Measurements from ENCODE around the gene MDM4.

Gene MDM4

GRCh38 chr1:204578867-204579664 lies 62.9 kb downstream of the MDM4 start:
- H3K9me3 Mint-ChIP-seq, result no peaks in the 10 kb centered on the region
- peak overlapping the region; percentile 32 for H3K27ac Mint-ChIP-seq
- intact Hi-C loops (cut with micrococcal nuclease), result no loop called here
- no peaks in the 10 kb centered on the region for H3K27me3 Mint-ChIP-seq
- H3K4me3 Mint-ChIP-seq, result peak overlapping the region; percentile 49
- peaks cover 16% of the 10 kb centered on the region for H3K4me1 Mint-ChIP-seq (ENCODE audit: low read depth)
- H3K36me3 Mint-ChIP-seq (ENCODE audit: low read depth), result peaks cover 56% of the 10 kb centered on the region

- Mint-ChIP-seq H3K4me3 (no peak overlapping the region), H3K27me3 (no peaks in the 10 kb centered on the region), H3K27ac (no peak overlapping the region), H3K4me1 (ENCODE audit: low read depth) (peaks cover 16% of the 10 kb centered on the region), H3K36me3 (ENCODE audit: low read depth) (peaks cover 50% of the 10 kb centered on the region), H3K9me3 (no peaks in the 10 kb centered on the region)
- intact Hi-C loops (cut with micrococcal nuclease), result no loop called here
These were observed 63.5 kb downstream of the MDM4 start for GRCh38 chr1:204579681-204580080.

GRCh38 chr1:204580862-204581261 lies 64.7 kb downstream of the MDM4 start:
- intact Hi-C loops (cut with micrococcal nuclease), result no loop called here
- peaks cover 16% of the 10 kb centered on the region for H3K4me1 Mint-ChIP-seq (ENCODE audit: low read depth)

GRCh38 chr1:204581759-204582158 lies 65.6 kb downstream of the MDM4 start:
- Mint-ChIP-seq H3K4me1 (ENCODE audit: low read depth) (peaks cover 16% of the 10 kb centered on the region), H3K36me3 (ENCODE audit: low read depth) (peaks cover 39% of the 10 kb centered on the region), H3K9me3 (no peaks in the 10 kb centered on the region), H3K27me3 (no peaks in the 10 kb centered on the region), H3K4me3 (no peak overlapping the region), H3K27ac (no peak overlapping the region)
- intact Hi-C loops (cut with micrococcal nuclease), result no loop called here

More at GRCh38 chr1:204580862-204581261, 64.7 kb downstream of the MDM4 start:
- no peak overlapping the region for H3K27ac Mint-ChIP-seq
- no peaks in the 10 kb centered on the region for H3K9me3 Mint-ChIP-seq
- no peaks in the 10 kb centered on the region for H3K27me3 Mint-ChIP-seq
- peaks cover 48% of the 10 kb centered on the region for H3K36me3 Mint-ChIP-seq (ENCODE audit: low read depth)
- no peak overlapping the region for H3K4me3 Mint-ChIP-seq

DNA sequence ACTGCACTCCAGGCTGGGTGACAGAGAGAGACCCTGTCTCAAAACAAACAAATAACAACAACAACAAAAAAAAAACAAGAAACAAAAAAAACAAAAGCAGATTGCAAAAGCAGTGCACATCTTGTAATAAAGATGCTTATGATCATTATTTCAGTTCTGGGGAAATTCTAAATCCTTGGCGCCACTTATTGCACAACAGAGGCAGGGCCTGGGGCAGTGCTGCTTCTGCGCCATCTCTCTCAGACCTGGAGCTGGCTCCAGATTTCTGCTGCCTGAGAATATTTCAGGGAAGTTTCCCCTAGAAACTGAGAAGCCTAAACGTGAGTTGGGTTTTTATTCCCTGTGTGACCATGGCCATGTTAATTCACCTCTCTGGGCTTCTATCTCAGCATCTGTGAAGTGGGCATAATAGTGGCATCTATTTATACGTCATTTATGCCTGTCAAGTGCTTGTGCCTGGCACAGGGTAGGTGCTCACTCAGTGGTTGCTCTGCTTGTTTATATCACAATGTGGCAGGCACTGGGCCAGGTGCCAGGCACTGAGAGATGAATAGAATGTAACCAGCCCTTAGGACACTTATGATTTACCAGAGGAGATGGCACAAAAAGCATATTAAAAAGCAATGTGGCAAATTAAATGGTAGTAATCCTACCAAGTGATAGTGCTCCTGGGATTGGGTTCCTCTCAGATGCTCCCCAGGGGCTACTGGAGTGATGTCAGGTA lies 67.9 kb downstream of the MDM4 start:
- Mint-ChIP-seq H3K4me3 (no peak overlapping the region), H3K9me3 (no peaks in the 10 kb centered on the region), H3K27me3 (no peaks in the 10 kb centered on the region), H3K36me3 (ENCODE audit: low read depth) (peaks cover 43% of the 10 kb centered on the region), H3K4me1 (ENCODE audit: low read depth) (peaks cover 3% of the 10 kb centered on the region), H3K27ac (no peak overlapping the region)
- intact Hi-C loops (cut with micrococcal nuclease), result no loop called here

DNA sequence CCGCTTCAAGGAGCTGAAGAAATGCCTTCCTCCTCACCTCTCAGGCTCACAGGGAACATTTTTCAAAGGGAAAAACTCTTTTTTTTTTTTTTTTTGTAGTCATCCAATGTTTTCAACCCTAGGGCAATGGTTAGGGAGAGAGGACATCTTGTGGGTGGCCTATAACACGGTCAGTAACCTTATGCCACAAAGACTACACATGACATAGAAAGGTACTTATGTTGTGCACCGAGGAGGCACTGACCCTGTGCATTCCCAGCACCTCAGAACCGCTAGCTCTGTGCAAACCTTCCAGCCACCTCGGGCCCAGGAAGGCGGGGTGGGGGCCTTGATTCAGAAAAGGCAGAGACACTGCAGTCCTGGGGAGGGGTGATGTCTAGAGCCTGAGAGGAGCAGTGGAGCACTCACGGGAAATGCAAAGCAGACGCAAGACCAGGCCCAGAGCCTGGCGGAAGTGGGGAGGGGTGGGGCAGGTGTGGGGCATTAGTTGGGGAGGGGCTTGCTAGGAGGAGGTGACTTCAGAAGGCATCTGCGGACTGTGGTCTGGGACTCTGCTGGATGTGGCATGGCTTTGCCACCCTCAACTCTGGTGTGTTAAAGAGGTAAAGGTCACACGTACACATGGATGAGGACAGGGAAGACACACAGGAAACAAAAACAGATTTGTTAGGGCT lies 68.6 kb downstream of the MDM4 start:
- H3K4me3 Mint-ChIP-seq, result no peak overlapping the region
- H3K4me1 Mint-ChIP-seq (ENCODE audit: low read depth), result no peaks in the 10 kb centered on the region
- H3K27me3 Mint-ChIP-seq, result no peaks in the 10 kb centered on the region
- H3K27ac Mint-ChIP-seq, result no peak overlapping the region
- H3K9me3 Mint-ChIP-seq, result no peaks in the 10 kb centered on the region
- peaks cover 40% of the 10 kb centered on the region for H3K36me3 Mint-ChIP-seq (ENCODE audit: low read depth)
- intact Hi-C loops (cut with micrococcal nuclease), result no loop called here

DNA sequence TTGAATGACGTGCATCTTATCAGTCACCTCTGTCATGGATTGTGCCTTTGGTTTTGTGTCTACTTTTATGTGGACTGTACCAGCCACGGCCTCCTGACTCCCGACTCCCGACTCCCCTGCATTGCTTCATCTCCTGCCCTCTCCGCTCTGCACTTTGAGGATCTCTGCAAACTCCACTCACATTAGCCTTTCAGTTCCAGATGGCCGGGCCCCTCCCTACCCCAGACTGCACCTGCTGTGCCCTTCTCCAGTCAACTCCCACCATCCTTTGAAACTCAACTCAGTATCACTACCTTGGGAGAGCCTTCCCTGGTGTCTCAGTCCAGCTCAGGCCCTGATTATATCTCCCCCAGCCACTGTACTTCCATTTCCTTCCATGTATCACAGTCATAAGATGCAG lies 71.4 kb downstream of the MDM4 start:
- peaks cover 23% of the 10 kb centered on the region for H3K36me3 Mint-ChIP-seq (ENCODE audit: low read depth)
- intact Hi-C loops (cut with micrococcal nuclease), result no loop called here
- no peak overlapping the region for H3K27ac Mint-ChIP-seq
- H3K4me3 Mint-ChIP-seq, result no peak overlapping the region
- no peaks in the 10 kb centered on the region for H3K4me1 Mint-ChIP-seq (ENCODE audit: low read depth)
- no peaks in the 10 kb centered on the region for H3K27me3 Mint-ChIP-seq
- no peaks in the 10 kb centered on the region for H3K9me3 Mint-ChIP-seq

GRCh38 chr1:204588826-204589225 lies 72.6 kb downstream of the MDM4 start:
- Mint-ChIP-seq H3K9me3 (no peaks in the 10 kb centered on the region), H3K4me3 (no peak overlapping the region), H3K36me3 (ENCODE audit: low read depth) (peaks cover 11% of the 10 kb centered on the region), H3K27ac (no peak overlapping the region), H3K4me1 (ENCODE audit: low read depth) (no peaks in the 10 kb centered on the region), H3K27me3 (no peaks in the 10 kb centered on the region)
- intact Hi-C loops (cut with micrococcal nuclease), result no loop called here

DNA sequence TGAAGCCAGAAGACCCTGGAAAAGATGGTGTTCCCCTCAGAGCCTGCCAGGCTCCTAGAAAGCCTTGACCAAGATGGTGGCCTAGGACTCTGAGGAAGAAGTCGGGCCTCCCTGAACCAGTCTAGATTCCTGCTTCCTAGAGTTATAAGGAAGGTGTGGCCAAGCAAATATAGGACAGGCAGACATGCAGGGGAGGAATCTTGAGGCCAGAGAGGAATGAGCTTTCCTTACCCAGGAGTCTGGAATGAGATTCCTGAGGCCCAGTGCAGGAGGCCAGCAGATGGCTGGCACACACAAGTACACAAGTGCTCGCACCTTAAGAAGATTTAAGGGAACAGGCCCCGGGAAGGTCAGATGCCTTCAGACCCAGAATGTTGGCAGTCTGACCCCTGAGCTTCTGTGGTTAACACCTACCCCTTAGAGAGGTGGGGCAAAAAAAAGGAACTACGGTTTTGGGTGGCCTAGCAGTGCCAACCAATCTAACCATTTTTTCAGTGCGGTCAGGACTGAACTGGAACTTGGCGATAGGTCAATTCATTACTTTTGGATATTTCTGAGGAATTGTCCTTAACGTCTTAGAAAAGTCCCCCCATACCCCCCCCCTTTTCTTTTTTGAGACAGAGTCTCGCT lies 73.3 kb downstream of the MDM4 start:
- intact Hi-C loops (cut with micrococcal nuclease), result no loop called here
- no peak overlapping the region for H3K4me3 Mint-ChIP-seq
- no peak overlapping the region for H3K27ac Mint-ChIP-seq
- H3K27me3 Mint-ChIP-seq, result no peaks in the 10 kb centered on the region
- no peaks in the 10 kb centered on the region for H3K9me3 Mint-ChIP-seq
- peaks cover 11% of the 10 kb centered on the region for H3K36me3 Mint-ChIP-seq (ENCODE audit: low read depth)
- no peaks in the 10 kb centered on the region for H3K4me1 Mint-ChIP-seq (ENCODE audit: low read depth)

DNA sequence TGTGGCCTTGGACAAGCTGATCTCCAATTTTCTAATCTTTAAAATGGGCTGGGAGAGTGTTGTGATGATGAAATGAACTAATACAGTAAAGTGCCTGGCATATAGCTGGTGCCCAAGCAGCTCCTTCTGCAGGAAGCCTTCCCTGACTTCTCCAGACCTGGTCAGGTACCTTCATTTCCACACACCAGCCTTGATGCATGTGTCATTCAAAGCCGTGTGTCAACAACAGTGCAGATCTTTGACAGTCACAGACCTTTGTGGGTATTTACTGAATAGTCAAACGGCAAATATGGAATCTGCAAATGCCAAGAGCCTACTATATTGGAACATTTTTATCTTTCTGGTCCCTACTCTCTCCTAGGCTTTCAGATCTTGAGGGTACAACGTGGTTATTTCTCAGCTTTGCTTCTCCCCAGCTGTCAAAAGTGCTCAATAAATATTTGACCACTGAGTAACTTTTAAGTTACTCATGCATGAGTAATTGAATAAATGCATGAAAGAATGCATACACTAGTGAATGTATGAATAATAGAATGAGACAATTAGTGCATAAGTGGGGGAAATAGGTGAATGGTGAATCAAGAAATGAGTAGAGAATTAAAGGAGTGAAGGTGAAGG lies 75.4 kb downstream of the MDM4 start:
- no peak overlapping the region for H3K27ac Mint-ChIP-seq
- intact Hi-C loops (cut with micrococcal nuclease), result no loop called here

DNA sequence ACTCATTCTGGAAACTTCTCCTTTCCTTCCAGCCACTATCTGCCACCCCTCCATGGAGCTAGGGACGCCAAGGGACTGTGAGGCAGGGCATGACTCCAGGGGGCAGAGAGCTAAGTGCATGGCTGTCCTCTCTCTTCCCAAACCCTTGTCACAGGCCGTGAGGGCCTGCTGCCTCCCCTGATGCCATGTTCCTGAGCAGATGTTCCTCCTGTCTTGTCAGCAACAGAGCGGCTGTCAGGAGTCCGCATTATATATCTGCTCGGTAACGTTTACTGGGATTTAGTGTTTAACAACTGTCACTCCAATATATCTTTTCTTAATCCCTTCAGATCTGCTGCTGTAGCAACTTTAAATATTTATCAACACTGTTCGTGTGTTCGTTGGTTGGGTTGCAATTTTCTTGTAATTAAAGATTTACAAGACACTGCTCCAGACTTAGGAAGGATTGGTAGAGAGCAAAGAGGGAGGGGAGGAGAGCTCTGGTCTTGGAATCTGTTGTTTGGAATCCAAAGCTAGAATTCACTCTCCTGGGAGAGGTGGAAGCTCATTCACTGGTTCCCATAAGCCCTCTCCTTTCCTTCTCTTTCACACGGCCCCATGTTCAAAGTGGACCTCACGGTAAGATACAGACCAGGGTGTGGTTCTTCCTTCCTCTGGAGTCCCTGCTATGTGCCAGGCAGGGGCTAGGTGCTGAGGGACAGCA lies 76.2 kb downstream of the MDM4 start:
- no peaks in the 10 kb centered on the region for H3K27me3 Mint-ChIP-seq
- no peak overlapping the region for H3K27ac Mint-ChIP-seq
- H3K9me3 Mint-ChIP-seq, result no peaks in the 10 kb centered on the region
- H3K36me3 Mint-ChIP-seq (ENCODE audit: low read depth), result peaks cover 6% of the 10 kb centered on the region
- no peaks in the 10 kb centered on the region for H3K4me1 Mint-ChIP-seq (ENCODE audit: low read depth)
- H3K4me3 Mint-ChIP-seq, result no peak overlapping the region
- intact Hi-C loops (cut with micrococcal nuclease), result no loop called here

More for the DNA sequence above, 75.4 kb downstream of the MDM4 start:
- no peaks in the 10 kb centered on the region for H3K4me1 Mint-ChIP-seq (ENCODE audit: low read depth)
- H3K27me3 Mint-ChIP-seq, result no peaks in the 10 kb centered on the region
- H3K4me3 Mint-ChIP-seq, result no peak overlapping the region
- H3K36me3 Mint-ChIP-seq (ENCODE audit: low read depth), result peaks cover 6% of the 10 kb centered on the region
- H3K9me3 Mint-ChIP-seq, result no peaks in the 10 kb centered on the region

DNA sequence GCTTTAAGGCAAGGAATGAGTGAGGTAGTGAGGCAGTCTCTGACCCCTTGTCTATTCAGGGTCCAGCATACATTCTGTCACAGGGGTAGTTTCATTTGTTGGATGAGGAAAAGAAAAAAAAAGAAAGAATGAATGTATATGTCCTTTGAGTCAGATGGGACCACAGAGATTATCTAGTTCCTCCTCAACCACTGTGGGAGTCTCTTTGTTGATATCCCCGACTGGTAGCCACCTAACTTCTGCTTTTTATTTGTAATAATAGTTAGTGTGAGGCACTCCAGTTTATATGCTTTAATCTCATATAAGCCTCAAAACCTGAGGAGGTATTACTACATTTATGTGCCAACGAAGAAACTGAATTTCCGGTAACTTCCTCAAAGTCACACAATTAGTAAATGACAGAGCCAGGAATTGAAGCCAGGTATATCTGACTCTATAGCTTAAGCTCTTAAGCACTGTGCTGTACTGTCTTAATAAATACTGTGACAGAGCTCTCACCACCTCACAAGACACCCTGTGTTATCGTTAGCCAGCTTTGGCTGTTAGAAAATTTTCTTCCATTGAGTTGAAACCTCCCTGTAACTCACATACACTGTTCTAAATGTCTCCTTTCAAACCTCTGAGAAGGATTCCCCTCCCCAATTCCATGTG lies 82.2 kb downstream of the MDM4 start:
- Mint-ChIP-seq H3K36me3 (ENCODE audit: low read depth) (no peaks in the 10 kb centered on the region), H3K27ac (no peak overlapping the region), H3K27me3 (no peaks in the 10 kb centered on the region), H3K4me3 (no peak overlapping the region), H3K9me3 (no peaks in the 10 kb centered on the region), H3K4me1 (ENCODE audit: low read depth) (peaks cover 5% of the 10 kb centered on the region)
- intact Hi-C loops (cut with micrococcal nuclease), result no loop called here

- H3K36me3 Mint-ChIP-seq (ENCODE audit: low read depth), result no peaks in the 10 kb centered on the region
- H3K9me3 Mint-ChIP-seq, result no peaks in the 10 kb centered on the region
- H3K27ac Mint-ChIP-seq, result no peak overlapping the region
- H3K4me3 Mint-ChIP-seq, result no peak overlapping the region
- H3K27me3 Mint-ChIP-seq, result no peaks in the 10 kb centered on the region
- peaks cover 5% of the 10 kb centered on the region for H3K4me1 Mint-ChIP-seq (ENCODE audit: low read depth)
- intact Hi-C loops (cut with micrococcal nuclease), result no loop called here
These were observed 82.9 kb downstream of the MDM4 start for GRCh38 chr1:204599098-204599497.
